ENCODE results near the gene FAM50A.

Gene FAM50A

DNA sequence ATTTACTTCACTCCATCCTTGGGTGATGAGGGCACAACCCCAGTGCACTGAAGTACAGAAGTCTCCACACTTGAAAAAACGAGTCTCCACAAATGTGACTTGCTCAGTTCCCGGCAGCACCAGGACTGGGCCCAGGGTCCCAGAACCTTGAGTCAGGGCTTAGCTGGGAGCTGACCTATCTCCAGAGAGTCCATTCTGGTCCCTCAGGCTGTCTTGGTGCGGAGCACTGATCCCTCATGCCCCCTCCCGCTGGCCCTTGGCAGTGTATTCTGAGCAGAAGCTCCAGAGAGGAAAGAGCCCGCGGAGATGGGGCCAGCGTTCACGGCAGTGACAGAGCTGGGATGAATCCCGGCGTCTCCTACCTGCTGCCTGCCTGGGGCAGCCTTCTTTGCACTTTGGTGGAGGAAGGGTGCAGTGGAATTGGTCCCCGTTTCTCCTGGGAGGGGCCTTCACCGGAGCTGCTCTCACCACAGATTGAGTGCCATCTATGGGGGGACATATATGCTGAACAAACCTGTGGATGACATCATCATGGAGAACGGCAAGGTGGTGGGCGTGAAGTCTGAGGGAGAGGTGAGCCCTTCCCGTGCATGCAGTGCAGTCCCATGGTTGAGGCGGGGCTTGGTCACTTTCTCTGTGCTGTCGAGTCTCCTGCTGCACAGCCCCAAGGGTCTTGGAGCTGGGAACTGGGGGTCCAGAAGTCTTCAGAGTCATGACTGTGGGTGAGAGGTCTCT, 3.2 kb upstream of the FAM50A start:
- no peak for DNase-seq

DNA sequence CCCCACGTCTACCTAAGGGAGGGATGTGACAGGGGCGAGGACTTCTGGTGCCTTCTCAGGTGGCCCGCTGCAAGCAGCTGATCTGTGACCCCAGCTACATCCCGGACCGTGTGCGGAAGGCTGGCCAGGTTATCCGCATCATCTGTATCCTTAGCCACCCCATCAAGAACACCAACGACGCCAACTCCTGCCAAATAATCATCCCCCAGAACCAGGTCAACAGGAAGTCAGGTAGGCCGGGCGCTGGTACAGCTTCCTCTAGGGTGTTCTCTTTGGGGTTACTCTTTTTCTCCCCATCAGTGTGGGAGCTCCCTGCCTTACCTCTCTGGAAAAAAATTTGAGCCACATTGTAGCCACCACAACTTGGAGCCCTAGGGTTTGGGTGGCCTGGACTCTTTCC, 2.4 kb upstream of the FAM50A start:
- no peak for DNase-seq

DNA sequence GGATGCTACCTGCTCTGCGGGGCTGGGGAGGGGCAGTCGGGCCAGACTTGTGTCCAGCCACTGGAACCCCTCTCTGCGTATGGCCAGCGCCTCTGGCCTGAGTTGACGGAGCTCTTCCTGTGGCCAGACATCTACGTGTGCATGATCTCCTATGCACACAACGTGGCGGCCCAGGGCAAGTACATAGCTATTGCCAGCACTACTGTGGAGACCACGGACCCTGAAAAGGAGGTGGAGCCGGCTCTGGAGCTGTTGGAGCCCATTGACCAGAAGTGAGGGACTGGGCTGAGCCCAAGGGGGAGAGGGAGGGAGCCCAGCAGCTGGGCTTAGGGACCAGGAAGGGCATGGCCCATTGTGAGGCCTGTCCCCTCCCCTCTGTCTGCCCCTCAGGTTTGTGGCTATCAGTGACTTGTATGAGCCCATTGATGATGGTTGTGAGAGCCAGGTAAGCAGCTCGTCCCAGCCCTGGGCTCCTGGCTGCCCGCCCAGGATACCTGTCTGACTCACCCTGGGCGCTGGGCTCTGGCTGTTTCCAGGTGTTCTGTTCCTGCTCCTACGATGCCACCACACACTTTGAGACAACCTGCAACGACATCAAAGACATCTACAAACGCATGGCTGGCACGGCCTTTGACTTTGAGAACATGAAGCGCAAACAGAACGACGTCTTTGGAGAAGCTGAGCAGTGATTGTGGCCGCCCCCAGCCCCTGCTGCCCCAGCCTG, 1.8 kb upstream of the FAM50A start:
- no peak for DNase-seq

DNA sequence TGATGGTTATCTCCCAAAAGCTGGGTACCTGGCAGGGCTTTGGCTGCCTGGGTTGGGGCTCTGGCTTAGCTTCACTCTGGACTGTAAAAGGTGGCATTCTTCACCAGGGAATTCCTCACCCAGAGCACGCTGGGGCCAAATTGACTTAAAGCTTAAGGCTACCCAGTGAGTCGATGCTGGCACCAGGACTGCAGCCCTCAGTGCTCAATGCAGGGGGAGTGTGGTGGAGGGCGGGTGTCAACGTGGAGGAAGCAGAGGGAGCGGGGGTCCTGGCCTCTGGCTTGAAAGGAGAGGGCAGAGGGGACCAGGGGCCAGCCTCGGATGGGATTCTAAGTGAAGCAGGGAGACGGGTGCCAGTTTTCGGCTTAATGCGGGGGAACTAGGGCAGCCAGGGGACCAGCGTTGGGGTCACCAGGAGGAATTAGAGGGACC, 446 bp upstream of the FAM50A start:
- DNase-seq, result no peak

GRCh38 chrX:154444755-154445246, 860 bp downstream of the FAM50A start:
- DNase-seq, result no peak

DNA sequence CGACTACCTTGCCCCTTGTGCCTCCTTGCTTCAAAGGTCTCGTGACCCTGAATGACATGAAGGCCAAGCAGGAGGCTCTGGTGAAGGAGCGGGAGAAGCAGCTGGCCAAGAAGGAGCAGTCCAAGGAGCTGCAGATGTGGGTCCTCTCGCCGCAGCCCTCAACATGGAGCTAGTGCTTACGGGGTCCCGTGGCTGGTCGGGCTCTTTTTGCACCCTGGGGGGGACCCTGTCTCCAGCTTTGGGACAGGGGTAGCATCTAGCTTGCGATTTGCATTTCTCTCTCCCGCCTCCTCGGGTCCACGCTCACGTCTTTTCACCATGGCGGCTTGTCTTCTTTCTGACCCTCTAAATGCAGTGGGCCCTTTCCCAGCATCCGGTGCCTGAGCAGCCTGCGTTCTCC, 1.8 kb downstream of the FAM50A start:
- DNase-seq, result no peak

DNA sequence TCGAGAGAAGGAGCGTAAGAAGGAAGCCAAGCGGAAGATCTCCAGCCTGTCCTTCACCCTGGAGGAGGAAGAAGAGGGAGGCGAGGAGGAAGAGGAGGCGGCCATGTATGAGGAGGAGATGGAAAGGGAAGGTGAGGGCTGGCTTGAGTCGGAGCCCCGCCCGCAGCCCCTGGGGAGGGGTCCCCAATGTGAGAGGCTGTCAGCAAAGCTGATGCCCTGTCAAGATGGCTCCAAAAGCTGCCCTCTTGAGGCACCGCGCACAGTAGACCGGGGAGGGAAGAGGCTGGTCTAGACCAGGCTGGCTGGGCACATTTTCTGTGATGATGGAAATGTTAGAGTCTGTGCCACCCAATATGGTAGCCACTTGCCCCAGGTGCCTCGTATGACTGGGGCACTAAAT, 2.5 kb downstream of the FAM50A start:
- DNase-seq, result no peak

GRCh38 chrX:154448484-154448883, 4.5 kb downstream of the FAM50A start:
- no peak for DNase-seq

DNA sequence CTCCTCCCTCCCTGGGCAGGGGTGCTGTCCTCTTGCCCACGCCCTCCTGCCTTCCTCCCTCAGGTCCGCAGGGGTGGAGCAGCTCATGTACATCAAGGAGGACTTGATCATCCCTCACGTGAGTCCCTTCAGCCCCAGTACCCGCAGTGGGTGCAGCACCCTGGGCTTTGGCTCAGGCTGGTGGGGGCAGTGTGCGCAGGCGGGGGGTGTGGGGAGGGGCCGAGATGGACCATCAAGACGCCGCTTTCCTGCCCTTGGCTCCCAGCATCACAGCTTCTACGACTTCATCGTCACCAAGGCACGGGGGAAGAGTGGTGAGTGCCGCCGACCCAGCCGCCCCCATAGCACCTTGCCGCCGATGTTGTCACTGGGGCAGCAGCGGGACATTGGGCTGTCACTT, 5.7 kb downstream of the FAM50A start:
- no peak for DNase-seq

GRCh38 chrX:154450312-154450711, 6.4 kb downstream of the FAM50A start:
- no peak for DNase-seq

GRCh38 chrX:154452823-154453222, 8.9 kb downstream of the FAM50A start:
- no peak for DNase-seq

- peak in 1 of 2 experiments; percentile 26 for DNase-seq
Measured at GRCh38 chrX:154457491-154458115, 13.7 kb downstream of the FAM50A start.

DNA sequence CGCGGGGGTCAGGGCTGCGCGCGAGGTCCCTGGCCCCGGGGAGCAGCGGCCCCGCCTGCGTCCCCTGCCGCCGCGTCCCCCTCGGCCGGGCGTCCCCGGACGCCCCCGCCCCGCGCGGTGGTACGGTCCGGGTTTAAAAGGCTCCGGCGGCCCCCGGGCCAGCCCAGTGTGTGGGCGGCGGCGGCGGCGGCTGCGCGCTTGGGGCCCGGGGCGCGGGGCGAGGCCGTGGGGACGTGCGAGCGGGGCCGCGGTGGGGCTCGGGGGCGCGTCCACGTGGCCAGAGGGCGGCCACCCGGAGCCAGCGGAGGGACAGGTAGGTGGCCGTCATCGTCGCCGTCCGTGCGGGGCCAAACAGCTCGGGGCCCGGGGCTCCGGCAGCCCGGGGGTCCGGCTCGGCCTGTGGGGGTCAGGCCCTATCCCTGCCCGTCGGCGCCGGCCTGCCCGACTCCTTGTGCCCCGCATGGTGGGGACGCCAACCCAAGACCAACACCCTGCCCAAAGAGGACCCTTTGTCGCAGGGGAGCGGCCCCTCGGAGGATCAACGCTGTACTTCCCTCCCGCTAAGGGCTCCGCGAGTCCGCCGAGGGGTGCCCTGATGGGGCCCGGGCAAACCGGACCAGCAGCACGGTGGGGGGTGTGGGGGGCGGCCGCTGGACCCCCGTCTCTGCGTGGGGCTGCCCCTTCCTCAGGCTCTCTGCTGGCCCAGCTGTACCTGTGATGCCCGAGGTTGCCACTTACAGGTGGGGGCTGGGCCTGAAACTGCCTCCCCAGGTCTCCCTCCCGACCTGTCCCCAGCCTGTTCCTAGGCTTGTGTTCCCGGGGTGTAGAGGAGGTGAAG, 14.4 kb downstream of the FAM50A start, which contains the start of gene PLXNA3:
Gene PLXNA3 (plus strand): TSS at position 166 of the 838 bp plus-strand sequence. CDS start 1,903 bp downstream, outside the sequence.
- DNase-seq, result peak; percentile 14 to 22

- peak; percentile 8 to 13 for DNase-seq
Measured at GRCh38 chrX:154458954-154459778, 15.2 kb downstream of the FAM50A start.

DNA sequence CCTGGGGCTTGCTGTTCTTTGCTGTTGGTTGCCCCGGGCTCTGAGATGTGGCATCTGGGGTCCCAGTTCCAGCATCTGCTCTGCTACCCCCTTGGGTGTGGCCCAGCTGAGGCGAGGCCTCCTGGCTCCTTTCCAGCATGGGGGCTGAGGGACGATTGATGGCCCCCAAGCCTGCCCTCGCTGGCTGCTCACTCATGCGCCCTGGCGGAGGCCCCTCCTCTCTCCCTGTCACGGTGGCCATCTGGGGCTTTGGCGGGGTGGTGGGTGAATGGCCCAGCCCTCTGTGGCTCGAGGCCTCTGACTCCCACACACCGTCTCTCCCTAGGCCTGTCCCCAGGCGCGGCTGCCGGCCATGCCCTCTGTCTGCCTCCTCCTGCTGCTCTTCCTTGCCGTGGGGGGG, 15.9 kb downstream of the FAM50A start:
- no peak for DNase-seq

DNA sequence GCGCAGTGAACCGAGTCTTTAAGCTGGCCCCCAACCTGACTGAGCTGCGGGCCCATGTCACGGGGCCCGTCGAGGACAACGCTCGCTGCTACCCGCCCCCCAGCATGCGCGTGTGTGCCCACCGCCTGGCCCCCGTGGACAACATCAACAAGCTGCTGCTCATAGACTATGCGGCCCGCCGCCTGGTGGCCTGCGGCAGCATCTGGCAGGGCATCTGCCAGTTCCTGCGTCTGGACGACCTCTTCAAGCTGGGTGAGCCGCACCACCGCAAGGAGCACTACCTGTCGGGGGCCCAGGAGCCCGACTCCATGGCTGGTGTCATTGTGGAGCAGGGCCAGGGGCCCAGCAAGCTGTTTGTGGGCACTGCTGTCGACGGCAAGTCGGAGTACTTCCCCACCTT, 16.4 kb downstream of the FAM50A start:
- DNase-seq, result no peak

GRCh38 chrX:154462396-154462795, 18.5 kb downstream of the FAM50A start:
- DNase-seq, result no peak

- DNase-seq, result no peak
Measured at GRCh38 chrX:154463611-154464220, 19.8 kb downstream of the FAM50A start.

DNA sequence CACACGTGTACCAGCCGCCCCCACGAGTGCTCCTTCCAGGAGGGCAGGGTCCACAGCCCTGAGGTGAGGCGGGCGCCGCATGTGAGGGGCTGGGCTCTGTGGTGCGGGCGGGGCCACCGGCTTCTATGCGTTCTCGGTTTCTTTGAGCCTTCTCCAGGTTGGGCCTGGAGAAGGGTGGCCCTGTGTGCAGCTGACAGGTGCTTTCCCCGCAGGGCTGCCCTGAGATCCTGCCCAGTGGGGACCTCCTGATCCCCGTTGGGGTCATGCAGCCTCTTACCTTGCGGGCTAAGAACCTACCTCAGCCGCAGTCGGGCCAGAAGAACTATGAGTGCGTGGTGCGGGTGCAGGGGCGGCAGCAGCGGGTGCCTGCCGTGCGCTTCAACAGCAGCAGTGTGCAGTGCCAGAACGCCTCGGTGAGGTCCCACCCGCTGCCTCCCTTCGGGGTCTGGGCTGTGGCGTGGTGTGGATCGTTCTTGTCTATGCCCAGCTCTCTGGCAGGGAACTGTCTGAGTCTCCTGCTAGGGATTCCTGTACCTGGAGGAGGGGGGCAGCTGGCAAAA, 20.9 kb downstream of the FAM50A start:
- no peak for DNase-seq

DNA sequence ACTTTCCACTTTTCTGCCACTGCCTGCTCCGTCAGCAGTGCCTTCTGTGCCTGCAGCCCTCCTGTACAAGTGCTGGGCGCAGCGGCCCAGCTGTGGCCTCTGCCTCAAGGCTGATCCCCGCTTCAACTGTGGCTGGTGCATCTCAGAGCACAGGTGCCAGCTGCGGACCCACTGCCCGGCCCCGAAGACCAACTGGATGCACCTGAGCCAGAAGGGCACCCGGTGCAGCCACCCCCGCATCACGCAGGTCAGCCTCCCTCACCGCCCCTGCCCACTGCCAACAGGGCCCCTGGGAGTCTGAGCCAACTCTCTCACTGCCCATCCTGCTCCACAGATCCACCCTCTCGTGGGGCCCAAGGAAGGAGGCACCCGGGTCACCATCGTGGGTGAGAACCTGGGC, 21.7 kb downstream of the FAM50A start:
- DNase-seq, result no peak

DNA sequence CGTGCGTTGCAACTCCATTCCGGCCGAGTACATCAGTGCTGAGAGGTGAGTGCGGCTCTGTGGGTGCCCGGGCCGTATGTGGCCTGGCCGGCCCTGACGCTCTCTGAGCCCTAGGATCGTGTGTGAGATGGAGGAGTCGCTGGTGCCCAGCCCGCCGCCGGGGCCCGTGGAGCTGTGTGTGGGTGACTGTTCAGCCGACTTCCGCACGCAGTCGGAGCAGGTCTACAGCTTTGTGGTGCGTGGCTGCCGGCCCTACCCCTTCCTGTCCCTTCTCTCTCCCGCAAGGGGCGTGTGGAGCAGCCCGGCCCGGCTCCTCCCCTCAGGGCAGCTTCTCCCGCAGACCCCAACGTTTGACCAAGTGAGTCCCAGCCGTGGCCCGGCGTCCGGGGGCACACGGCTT, 22.1 kb downstream of the FAM50A start:
- no peak for DNase-seq
